Muscle layer of colon (tissue), 2 donors: ENCODE results near the gene PPA1.
"Not testable (repeated sequence)": the region's sequence is repeated elsewhere in the genome, so short reads cannot be mapped to it uniquely, and the experiment has no call there.

Source experiments
- H3K27ac ChIP-seq: one replicate; pipeline ENCODE4 v1.7.0; 2013; ENCODE audit warnings: low read depth, mild to moderate bottlenecking, low read length, moderate library complexity
- H3K27me3 ChIP-seq, 2 donors: one replicate each; pipeline ENCODE4 v1.7.0; 2013; ENCODE audit warnings: low read length in 2 of 2, mild to moderate bottlenecking in 2 of 2; ENCODE audit not compliant: insufficient read depth in 2 of 2, control insufficient read depth in 1 of 2
- H3K36me3 ChIP-seq: one replicate; pipeline ENCODE4 v1.7.0; 2013; ENCODE audit warnings: mild to moderate bottlenecking, low read length; ENCODE audit not compliant: insufficient read depth
- H3K4me1 ChIP-seq: one replicate; pipeline ENCODE4 v1.7.0; 2013; ENCODE audit warnings: mild to moderate bottlenecking, low read length; ENCODE audit not compliant: insufficient read depth
- H3K4me3 ChIP-seq, 2 donors: one replicate each; pipeline ENCODE4 v1.7.0; 2013; ENCODE audit warnings: low read length in 2 of 2, low read depth in 1 of 2, mild to moderate bottlenecking in 1 of 2, moderate library complexity in 1 of 2
- H3K9ac ChIP-seq: one replicate; pipeline ENCODE4 v1.7.0; 2013; ENCODE audit warnings: low read length
- H3K9me3 ChIP-seq: one replicate; pipeline ENCODE4 v1.7.0; 2013; ENCODE audit warnings: mild to moderate bottlenecking, low read length
- donor health status: abdominal sarcoma.
- donor health status: Adenocarcinoma of cecum.

The PPA1 gene

DNA sequence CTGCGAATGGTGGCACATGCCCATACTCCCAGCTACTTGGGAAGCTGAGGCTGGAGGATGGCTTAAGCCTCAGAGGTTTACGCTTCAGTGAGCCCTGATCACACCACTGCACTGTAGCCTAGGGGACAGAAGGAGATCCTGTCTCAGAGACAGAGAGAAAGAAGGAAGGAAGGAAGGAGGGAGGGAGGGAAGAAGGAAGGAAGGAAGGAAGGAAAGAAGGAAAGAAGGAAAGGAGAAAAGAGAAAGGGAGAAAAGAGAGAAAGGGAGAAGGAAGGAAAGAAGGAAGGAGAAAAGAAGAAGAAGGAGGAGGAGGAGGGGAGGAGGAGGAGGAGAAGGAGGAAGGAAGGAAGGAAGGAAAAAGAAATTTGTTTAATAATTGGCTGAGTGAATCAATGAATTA lies 49.9 kb downstream of the PPA1 start:
- H3K27ac ChIP-seq: no peak overlapping the region
- H3K27me3 ChIP-seq: no peaks in the 10 kb centered on the region
- no peak overlapping the region for H3K9ac ChIP-seq
- H3K4me1 ChIP-seq: no peaks in the 10 kb centered on the region
- no peak overlapping the region for H3K4me3 ChIP-seq
- no peaks in the 10 kb centered on the region for H3K9me3 ChIP-seq
- no peaks in the 10 kb centered on the region for H3K36me3 ChIP-seq

DNA sequence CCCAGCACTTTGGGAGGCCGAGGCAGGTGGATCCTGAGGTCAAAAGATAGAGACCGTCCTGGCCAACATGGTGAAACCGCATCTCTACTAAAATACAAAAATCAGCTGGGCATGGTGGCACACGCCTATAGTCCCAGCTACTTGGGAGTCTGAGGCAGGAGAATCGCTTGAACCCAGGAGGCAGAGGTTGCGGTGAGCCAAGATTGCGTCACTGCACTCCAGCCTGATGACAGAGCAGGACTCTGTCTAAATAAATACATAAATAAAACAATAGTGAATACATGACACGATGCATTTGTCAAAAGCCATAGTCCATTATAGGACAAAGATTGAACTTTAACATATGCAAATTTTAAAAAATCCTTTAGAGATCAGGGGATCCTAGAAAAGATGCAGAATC lies 54.0 kb downstream of the PPA1 start:
- H3K9me3 ChIP-seq, H3K27ac ChIP-seq, H3K9ac ChIP-seq, H3K4me1 ChIP-seq, H3K4me3 ChIP-seq, H3K36me3 ChIP-seq, H3K27me3 ChIP-seq: not testable (repeated sequence)

DNA sequence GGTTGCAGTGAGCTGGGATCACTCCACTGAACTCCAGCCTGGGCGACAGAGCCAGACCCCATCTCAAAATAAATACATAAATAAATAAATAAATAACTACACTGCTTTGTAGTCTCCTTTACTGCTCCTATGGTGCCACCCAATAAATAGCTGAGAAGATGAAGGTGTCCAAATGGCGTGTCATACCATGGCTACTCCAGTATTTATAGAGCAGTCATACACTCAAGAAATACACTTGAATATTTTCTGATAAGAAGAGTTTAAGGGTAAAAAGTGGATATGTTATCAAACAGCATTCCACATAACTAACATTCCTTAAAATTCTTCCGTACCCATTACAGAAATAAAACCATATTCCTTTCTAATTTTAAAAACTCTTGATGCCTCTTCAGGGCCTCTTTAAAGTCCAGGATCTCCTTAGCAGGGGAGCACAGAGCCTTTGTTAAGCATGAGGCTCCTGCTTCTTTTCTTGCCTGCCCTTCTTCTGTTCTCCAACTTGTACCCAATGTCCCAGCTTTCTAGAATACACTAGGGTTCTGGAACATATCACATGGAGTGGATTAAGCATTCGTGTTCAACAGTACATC lies 55.0 kb downstream of the PPA1 start:
- Histone ChIP-seq H3K4me1 (peaks cover 4% of the 10 kb centered on the region), H3K9me3 (no peaks in the 10 kb centered on the region), H3K4me3 (no peak overlapping the region), H3K9ac (no peak overlapping the region), H3K27ac (no peak overlapping the region), H3K36me3 (no peaks in the 10 kb centered on the region), H3K27me3 (no peaks in the 10 kb centered on the region)

DNA sequence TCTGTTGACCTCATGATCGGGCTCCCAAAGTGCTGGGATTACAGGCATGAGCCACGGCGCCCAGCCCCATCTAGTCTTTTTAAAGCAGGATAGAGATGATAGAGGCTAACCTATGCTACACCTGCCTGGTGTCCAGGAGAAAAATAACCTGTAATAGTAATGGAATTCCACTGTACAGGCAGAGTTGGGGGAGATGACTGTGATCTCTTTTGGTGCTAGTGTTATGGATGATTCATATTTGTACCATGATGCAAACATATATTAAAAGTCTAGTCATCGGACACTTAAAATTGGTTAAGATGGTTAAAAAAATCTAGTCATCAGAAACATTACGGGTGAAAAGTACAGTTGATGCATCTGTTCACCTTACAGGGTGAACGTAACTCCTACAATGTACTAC lies 56.8 kb downstream of the PPA1 start:
- Histone ChIP-seq H3K4me1 (peaks cover 4% of the 10 kb centered on the region), H3K9me3 (no peaks in the 10 kb centered on the region), H3K27me3 (no peaks in the 10 kb centered on the region), H3K27ac (no peak overlapping the region), H3K4me3 (no peak overlapping the region), H3K9ac (no peak overlapping the region), H3K36me3 (no peaks in the 10 kb centered on the region)

DNA sequence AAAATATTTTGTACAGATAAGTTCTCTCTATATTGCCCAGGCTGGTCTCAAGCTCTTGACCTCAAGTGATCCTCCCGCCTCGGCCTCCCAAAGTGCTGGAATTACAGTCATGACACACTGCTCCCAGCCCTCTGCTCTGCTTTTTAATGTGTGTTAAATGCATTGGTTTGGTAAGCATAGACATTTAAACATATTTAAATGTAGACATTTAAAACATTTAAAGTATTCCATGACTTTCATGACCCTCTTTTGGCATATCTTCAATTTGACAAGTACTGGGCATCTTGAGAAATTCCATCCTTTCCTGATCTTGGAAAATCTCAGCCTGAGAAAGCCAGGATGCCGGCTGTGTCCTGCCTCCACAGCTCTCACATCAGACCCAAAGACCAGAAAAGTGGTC lies 57.7 kb downstream of the PPA1 start:
- Histone ChIP-seq H3K27me3 (no peaks in the 10 kb centered on the region), H3K4me3 (no peak overlapping the region), H3K27ac (no peak overlapping the region), H3K9me3 (no peaks in the 10 kb centered on the region), H3K36me3 (no peaks in the 10 kb centered on the region), H3K4me1 (peaks cover 4% of the 10 kb centered on the region), H3K9ac (no peak overlapping the region)

DNA sequence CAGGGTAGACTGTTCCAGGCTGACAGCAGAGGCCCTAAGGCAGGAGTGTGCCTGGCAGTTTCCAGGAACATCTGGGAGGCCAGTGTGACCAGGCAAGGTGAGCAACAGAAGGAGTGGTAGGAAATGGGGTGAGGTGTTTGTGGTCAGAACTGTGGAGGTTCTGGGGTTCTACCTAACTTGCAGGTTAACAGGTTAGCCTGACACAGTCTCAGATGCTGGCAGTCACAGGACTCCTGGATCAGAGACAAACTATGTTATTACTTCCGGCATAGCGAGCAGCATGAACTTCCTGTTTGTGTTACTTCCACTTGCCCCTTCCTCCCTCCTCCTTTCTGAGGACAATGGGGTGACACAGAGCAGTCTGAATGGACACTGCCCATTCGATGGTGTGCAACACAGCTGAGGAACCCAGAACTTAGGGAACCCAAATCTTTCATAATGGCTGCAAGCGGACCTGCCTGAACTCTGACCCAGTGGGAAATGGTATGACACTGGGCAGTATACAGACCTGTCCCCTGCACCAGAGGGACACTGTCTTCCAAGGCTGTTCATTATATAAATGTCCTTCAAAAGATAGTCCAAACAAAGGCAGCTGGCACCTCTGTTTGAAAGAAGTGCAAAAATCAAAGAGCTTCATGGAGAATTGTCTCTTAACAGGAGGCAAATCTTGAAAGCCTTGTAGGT lies 59.0 kb downstream of the PPA1 start:
- peaks cover 8% of the 10 kb centered on the region for H3K4me1 ChIP-seq
- H3K9ac ChIP-seq: no peak overlapping the region
- no peak overlapping the region for H3K27ac ChIP-seq
- H3K4me3 ChIP-seq: no peak overlapping the region
- H3K27me3 ChIP-seq: no peaks in the 10 kb centered on the region
- no peaks in the 10 kb centered on the region for H3K9me3 ChIP-seq
- no peaks in the 10 kb centered on the region for H3K36me3 ChIP-seq

DNA sequence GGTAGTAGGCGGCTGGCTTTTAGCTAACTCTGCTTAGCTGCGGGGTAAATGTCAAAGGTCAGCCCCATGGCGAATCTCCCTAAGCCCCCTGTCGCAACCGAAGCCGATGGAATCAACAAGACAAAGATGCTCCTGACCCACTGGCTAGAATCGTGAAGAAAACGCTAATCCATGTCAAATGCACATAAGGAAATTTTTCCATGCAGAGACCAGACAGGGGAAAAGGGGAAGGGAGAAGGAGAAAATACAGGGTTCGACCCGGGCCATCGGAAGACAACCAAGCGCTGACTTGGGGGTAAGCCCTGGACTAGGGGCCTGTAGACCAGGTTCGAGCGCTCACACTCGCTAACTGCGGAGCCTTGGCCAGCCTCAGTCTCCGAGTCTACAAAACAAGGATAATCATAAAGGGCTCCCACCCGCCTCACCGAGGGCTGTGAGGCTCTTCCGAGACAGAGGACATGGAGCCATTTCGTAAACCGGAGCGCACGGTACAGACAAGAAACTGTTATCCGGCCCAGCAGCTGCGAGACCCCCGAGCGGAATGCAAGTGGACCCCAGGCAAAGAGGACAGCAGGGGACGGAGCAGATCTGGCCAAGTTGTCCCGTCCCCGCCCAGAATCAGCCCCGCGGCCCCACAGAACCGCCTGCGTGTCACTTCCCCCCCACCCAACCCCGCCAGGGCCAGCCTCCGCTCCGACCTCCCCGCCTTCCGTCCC lies 63.4 kb downstream of the PPA1 start:
- Histone ChIP-seq H3K27ac (peak overlapping the region; percentile 95), H3K4me1 (peaks cover 34% of the 10 kb centered on the region), H3K9ac (peak overlapping the region; percentile 88), H3K9me3 (no peaks in the 10 kb centered on the region), H3K27me3 (no peaks in the 10 kb centered on the region), H3K36me3 (peaks cover 9% of the 10 kb centered on the region), H3K4me3 (peak overlapping the region; percentile 89 to 99)

DNA sequence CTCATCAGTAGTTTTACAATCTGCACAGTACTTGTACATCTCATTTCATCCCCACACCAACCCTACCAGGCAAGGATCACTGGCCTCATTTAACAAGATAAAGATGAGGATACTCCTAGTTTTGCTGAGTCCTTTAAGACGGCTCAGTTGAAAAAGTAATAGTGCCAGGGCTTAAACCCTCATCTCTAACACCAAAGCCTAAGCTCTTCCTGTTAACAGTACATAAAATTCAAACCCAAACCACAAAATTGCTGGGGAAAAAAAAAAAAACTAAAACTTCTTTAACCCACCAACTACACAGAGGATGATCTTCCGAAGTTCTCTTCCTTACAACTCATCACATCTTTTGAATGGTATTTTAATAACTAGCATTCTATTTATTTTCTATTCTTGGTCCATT lies 64.2 kb downstream of the PPA1 start:
- Histone ChIP-seq H3K27ac (no peak overlapping the region), H3K36me3 (peaks cover 9% of the 10 kb centered on the region), H3K4me3 (peak overlapping the region in 1 of 2 donors; percentile 89), H3K9me3 (no peaks in the 10 kb centered on the region), H3K9ac (peak overlapping the region; percentile 88), H3K4me1 (peaks cover 35% of the 10 kb centered on the region), H3K27me3 (no peaks in the 10 kb centered on the region)

DNA sequence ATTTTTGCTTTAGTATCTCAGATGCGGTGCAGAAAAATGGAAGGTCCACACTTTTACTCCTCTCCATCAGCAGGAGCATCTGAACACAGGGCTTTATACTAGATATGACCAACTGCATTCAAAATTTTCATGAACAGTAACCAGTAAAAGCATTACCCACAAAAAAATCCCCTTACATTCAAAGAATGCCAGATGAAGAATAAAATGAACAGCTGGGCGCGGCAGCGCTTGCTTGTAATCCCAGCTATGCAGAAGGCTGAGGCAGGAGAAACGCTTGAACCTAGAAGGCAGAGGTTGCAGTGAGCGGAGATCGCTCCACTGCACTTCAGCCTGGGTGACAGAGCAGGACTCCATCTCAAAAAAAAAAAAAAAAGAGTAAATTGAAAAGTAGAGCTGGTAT lies 66.0 kb downstream of the PPA1 start:
- no peaks in the 10 kb centered on the region for H3K9me3 ChIP-seq
- peaks cover 9% of the 10 kb centered on the region for H3K36me3 ChIP-seq
- H3K4me3 ChIP-seq: no peak overlapping the region
- H3K9ac ChIP-seq: no peak overlapping the region
- no peak overlapping the region for H3K27ac ChIP-seq
- H3K27me3 ChIP-seq: no peaks in the 10 kb centered on the region
- peaks cover 47% of the 10 kb centered on the region for H3K4me1 ChIP-seq

DNA sequence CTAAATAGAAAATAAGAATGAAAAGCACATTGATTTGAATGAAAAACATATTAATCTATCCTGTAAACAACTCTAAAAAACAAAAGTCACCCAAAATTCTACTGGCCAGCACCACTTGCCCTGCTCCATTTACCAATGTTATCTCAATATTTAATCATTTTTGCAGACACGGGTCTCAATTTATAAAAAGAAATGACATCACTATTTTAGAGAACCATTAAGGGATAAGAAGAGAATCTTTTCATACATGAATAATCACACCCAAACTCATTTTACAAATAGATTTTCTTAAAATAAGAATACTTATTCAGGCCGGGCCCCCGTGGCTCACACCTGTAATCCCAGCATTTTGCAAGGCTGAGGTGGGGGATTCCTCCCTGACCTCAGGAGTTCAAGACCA lies 66.8 kb downstream of the PPA1 start:
- Histone ChIP-seq H3K36me3 (peaks cover 12% of the 10 kb centered on the region), H3K27ac (no peak overlapping the region), H3K27me3 (no peaks in the 10 kb centered on the region), H3K9me3 (no peaks in the 10 kb centered on the region), H3K9ac (no peak overlapping the region), H3K4me1 (peaks cover 54% of the 10 kb centered on the region), H3K4me3 (no peak overlapping the region)

DNA sequence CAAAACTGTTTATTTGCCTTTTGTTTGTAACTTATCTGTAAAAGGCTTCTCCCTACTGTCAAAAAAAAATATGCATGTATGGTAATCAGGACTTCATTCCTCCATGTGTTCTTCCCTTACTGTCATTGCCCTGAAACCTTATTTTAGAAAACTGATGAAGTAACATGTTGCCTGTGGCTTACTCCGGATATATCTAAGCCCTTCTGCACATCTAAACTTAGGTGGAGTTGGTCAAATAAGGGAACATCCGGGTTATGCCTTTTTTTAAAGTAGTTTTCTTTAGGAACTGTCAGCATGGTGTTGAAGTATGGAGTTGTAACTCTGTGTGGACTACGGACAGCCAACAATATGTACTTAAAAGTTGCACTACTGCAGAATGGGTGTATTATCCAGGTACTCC lies 69.1 kb downstream of the PPA1 start:
- Histone ChIP-seq H3K27ac (no peak overlapping the region), H3K4me1 (peaks cover 50% of the 10 kb centered on the region), H3K36me3 (peaks cover 19% of the 10 kb centered on the region), H3K9ac (no peak overlapping the region), H3K9me3 (no peaks in the 10 kb centered on the region), H3K27me3 (no peaks in the 10 kb centered on the region), H3K4me3 (no peak overlapping the region)
